Fibroblast of lung (primary cell): ENCODE data around the gene TTC24.

Experiments used
- CTCF ChIP-seq, 2 donors: IDR thresholded peaks in 1 of 2; conservative IDR thresholded peaks in 1 of 2; 1 replicate in 1 of 2; 2 replicates in 1 of 2; pipeline ENCODE4 v1.5.1; 2011 to 2012; ENCODE audit warnings: low read length in 2 of 2, control low read depth in 1 of 2, inconsistent platforms in 1 of 2, low read depth in 1 of 2, mild to moderate bottlenecking in 1 of 2
- EZH2 ChIP-seq: IDR thresholded peaks from 2 replicates; pipeline ENCODE4 v1.5.1; 2012; ENCODE audit warnings: low read length, control low read depth, mild to moderate bottlenecking; ENCODE audit errors: missing control alignments

- TF ChIP-seq CTCF (conservative IDR thresholded peaks at IDR 0.05 in 1 of 2, IDR thresholded peaks at IDR 0.05 in 1 of 2; ENCODE audit: low read depth in 1 of 2, low read length in 2 of 2) = peak; percentile 89 to 98
- no peak for TF ChIP-seq EZH2
Observed at GRCh38 chr1:156583821-156584622, 4.5 kb downstream of the TTC24 start.
